Mesodermal cell (in vitro differentiated cells): ENCODE results near the gene RAB8B.

Experiments used
- H3K27ac ChIP-seq: 2 replicates; pipeline ENCODE4 v1.7.0; 2013; ENCODE audit warnings: mild to moderate bottlenecking, low read depth, low read length, moderate library complexity; ENCODE audit not compliant: severe bottlenecking
- H3K36me3 ChIP-seq: 2 replicates; pipeline ENCODE4 v1.7.1; 2013; ENCODE audit warnings: mild to moderate bottlenecking, low read length, moderate library complexity; ENCODE audit not compliant: control insufficient read depth, insufficient read depth
- H3K4me1 ChIP-seq: one replicate; pipeline ENCODE4 v1.7.1; 2013; ENCODE audit warnings: mild to moderate bottlenecking, low read length; ENCODE audit not compliant: insufficient read depth, control insufficient read depth, poor library complexity, severe bottlenecking
- H3K4me3 ChIP-seq: 2 replicates; pipeline ENCODE4 v1.7.0; 2013; ENCODE audit warnings: low read length, control low read depth, mild to moderate bottlenecking; ENCODE audit not compliant: insufficient read depth, poor library complexity, severe bottlenecking; ENCODE audit errors: extremely low read depth
- H3K9me3 ChIP-seq: 2 replicates; pipeline ENCODE4 v1.7.1; 2013; ENCODE audit warnings: mild to moderate bottlenecking, low read length, moderate library complexity; ENCODE audit not compliant: control insufficient read depth
- WGBS, 2 experiments: methylation state at CpG; one replicate each; pipeline ENCODE4 v1.1.5; 2013; ENCODE audit warnings: missing lambda C conversion rate in 2 of 2; ENCODE audit not compliant: insufficient coverage in 2 of 2; 5-methylcytosine and 5-hydroxymethylcytosine counted together

RAB8B gene

DNA sequence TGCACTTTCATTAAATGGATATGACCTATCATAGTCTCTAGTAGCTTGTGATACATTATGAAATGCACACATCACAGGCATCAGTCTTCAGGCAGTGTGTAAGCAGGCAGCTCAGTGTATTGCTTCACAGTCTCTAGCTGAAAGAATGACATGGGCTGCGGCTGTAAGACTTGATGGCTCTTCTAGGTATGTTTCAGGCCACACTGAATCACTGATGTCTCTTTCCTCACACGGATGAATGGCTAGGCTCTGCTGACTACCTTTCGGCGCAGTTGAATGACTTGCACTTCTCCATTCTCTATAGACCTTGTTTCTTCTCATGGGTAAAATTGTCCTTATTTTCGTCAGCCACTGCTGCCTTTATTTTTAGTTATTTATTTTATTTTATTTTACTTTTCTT is 103.4 kb downstream of the RAB8B start:
- WGBS, 2 experiments = 93 to 97% methylated on average over 2 to 4 of the region's 5 CpGs
- Histone ChIP-seq H3K36me3 (no peaks in the 10 kb centered on the region), H3K27ac (no peak overlapping the region), H3K9me3 (no peaks in the 10 kb centered on the region), H3K4me3 (no peak overlapping the region), H3K4me1 (peaks cover 16% of the 10 kb centered on the region)

DNA sequence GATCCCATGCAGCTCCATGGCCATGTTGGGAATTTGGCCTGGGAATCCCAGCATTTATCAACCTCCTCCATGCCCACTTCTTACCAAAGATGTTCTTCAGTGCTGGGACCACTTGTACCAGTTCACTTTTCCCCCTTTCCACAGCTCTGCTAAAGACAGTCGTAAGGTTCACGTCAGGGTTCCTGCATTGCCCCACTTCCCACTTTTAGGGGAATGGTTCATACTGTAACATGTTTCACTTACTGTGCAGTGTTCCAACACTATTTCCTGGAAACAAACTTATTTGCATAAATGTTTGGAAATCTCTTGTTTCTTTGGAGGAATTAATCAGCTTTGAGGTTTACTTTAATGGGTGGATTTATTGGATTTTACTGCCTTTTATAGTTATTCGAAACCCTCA is 105.0 kb downstream of the RAB8B start:
- H3K4me3 ChIP-seq = no peak overlapping the region
- no peaks in the 10 kb centered on the region for H3K9me3 ChIP-seq
- no peaks in the 10 kb centered on the region for H3K36me3 ChIP-seq
- WGBS, 2 experiments = 100% methylated on average over 1 to 2 of the region's 3 CpGs
- H3K27ac ChIP-seq = no peak overlapping the region
- H3K4me1 ChIP-seq = peaks cover 16% of the 10 kb centered on the region

DNA sequence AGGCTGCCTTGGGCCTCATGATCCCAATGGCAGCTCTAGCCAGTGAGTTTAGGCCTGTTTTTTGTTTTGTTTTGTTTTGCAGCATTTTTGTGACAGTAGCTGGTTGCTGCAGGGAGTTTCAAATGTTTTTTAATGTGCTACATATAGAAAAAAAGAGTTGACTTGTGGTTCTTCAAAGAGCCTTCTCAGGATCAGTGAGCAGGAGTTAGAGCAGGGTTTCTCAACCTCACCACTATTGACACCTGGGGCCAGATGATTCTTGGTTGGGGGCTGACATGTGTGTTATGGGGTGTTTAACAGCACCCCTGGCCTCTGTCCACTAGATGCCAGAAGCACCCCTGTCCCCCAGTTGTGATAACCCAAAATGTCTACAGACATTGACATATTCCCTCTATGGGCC is 105.9 kb downstream of the RAB8B start:
- Histone ChIP-seq H3K27ac (no peak overlapping the region), H3K4me1 (peaks cover 14% of the 10 kb centered on the region), H3K36me3 (no peaks in the 10 kb centered on the region), H3K4me3 (no peak overlapping the region), H3K9me3 (no peaks in the 10 kb centered on the region)

GRCh38 chr15:63296195-63296594 is 106.8 kb downstream of the RAB8B start:
- Histone ChIP-seq H3K4me3 (no peak overlapping the region), H3K9me3 (no peaks in the 10 kb centered on the region), H3K27ac (no peak overlapping the region), H3K4me1 (peaks cover 7% of the 10 kb centered on the region), H3K36me3 (no peaks in the 10 kb centered on the region)
- 85 to 86% methylated on average over 5 to 6 of the region's 6 CpGs for WGBS, 2 experiments

DNA sequence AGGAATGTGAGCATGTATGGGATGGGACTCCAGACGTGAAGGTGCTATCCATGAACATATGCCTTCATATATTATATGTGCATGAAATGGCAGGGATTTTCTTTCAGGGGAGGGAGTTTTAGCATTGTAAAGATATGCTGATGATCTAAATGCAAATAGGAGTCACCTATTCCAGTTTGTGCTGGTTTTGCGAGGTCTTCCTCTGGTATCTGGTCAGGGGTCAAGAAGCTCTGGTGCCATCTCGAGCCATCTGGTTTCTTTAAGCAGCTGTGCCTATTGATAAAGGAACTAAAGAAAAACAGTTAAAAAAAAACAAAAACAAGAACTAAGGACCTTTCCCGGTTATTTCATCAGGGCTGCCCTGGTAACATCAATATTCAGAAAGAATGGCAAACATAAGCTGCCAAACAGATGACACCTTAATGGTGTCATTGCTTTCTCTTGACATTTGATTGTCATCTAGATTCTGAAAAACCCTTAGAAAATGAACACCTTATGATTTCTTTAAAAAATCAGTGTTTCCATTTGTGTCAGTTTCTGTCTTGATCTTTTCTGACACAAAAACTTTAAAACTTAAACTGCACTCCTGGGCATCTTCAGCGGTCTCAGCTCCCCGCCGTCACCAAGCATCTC is 110.7 kb downstream of the RAB8B start:
- Histone ChIP-seq H3K9me3 (no peaks in the 10 kb centered on the region), H3K4me1 (no peaks in the 10 kb centered on the region), H3K27ac (no peak overlapping the region), H3K4me3 (no peak overlapping the region), H3K36me3 (no peaks in the 10 kb centered on the region)
- WGBS, 2 experiments = 87 to 93% methylated on average over 5 to 6 of the region's 7 CpGs

GRCh38 chr15:63301088-63301487 is 111.7 kb downstream of the RAB8B start:
- Histone ChIP-seq H3K36me3 (no peaks in the 10 kb centered on the region), H3K27ac (no peak overlapping the region), H3K4me1 (no peaks in the 10 kb centered on the region), H3K9me3 (no peaks in the 10 kb centered on the region), H3K4me3 (no peak overlapping the region)
- 100% methylated on average over 1 of the region's 1 CpG for WGBS, 2 experiments

- no peak overlapping the region for H3K27ac ChIP-seq
- H3K36me3 ChIP-seq = no peaks in the 10 kb centered on the region
- no peaks in the 10 kb centered on the region for H3K9me3 ChIP-seq
- no peaks in the 10 kb centered on the region for H3K4me1 ChIP-seq
- no peak overlapping the region for H3K4me3 ChIP-seq
- WGBS, 2 experiments = 90 to 98% methylated on average over 4 to 5 of the region's 5 CpGs
Measured at GRCh38 chr15:63305260-63305659, 115.9 kb downstream of the RAB8B start.

GRCh38 chr15:63306492-63307073 is 117.2 kb downstream of the RAB8B start:
- no peaks in the 10 kb centered on the region for H3K36me3 ChIP-seq
- WGBS, 2 experiments = 89 to 100% methylated on average over 2 to 4 of the region's 5 CpGs

DNA sequence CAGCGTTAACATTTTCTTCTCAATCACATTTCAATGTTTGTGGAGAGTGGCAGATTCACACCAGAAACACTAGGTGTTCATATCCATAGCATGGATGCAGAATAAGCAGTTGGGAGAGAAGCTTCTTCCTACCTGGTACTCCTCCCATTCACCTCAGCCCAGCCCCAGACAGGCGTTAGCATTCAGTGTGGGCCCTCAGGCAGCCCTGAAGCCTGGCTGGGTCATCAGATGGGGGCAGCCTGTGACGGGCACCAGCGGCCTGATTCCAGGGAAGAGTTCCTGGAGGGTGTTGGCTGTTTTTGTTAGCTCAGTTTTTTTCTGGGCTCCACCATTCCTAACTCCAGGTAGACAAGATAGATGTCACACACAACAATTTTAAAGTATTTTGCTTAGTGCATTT is 119.1 kb downstream of the RAB8B start:
- no peaks in the 10 kb centered on the region for H3K9me3 ChIP-seq
- WGBS, 2 experiments = 70% methylated on average over 2 of the region's 4 CpGs; no CpG with 5 or more reads in 1 of the 2 experiments
- H3K27ac ChIP-seq = no peak overlapping the region
- H3K4me3 ChIP-seq = no peak overlapping the region
- H3K4me1 ChIP-seq = no peaks in the 10 kb centered on the region
- no peaks in the 10 kb centered on the region for H3K36me3 ChIP-seq

More at GRCh38 chr15:63306492-63307073, 117.2 kb downstream of the RAB8B start:
- H3K9me3 ChIP-seq = no peaks in the 10 kb centered on the region
- H3K4me3 ChIP-seq = no peak overlapping the region
- H3K4me1 ChIP-seq = no peaks in the 10 kb centered on the region
- H3K27ac ChIP-seq = no peak overlapping the region

DNA sequence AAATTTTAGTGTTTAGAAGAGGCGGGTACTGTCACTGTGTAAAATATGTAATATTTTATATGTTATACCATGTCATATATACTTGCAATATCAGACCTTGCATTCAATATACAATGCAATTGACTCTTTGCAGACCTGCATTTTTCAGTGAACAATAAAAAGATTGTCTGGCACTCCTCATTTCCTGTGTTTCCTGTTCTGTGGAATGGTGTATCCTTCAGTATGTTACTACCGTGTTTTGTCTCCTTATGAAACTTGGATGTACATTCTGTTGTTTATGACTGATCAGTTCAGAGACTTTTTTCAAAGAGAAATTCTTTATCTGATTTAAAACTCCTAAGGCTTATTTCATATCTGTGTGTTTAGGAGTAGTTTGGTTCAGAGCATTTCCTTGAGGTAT is 119.5 kb downstream of the RAB8B start:
- no CpG with 5 or more reads among the region's 2 CpGs for WGBS, 2 experiments
- no peak overlapping the region for H3K27ac ChIP-seq

GRCh38 chr15:63310646-63311045 is 121.2 kb downstream of the RAB8B start:
- Histone ChIP-seq H3K36me3 (no peaks in the 10 kb centered on the region), H3K4me3 (no peak overlapping the region), H3K9me3 (no peaks in the 10 kb centered on the region), H3K4me1 (no peaks in the 10 kb centered on the region), H3K27ac (no peak overlapping the region)
- WGBS, 2 experiments = 91 to 100% methylated on average over 2 to 3 of the region's 3 CpGs

More for the DNA sequence above, 119.5 kb downstream of the RAB8B start:
- H3K9me3 ChIP-seq = no peaks in the 10 kb centered on the region
- H3K36me3 ChIP-seq = no peaks in the 10 kb centered on the region
- H3K4me1 ChIP-seq = no peaks in the 10 kb centered on the region
- no peak overlapping the region for H3K4me3 ChIP-seq
